KMS-11 (cell line): ENCODE results near the gene MLEC.

Source experiments
- H2AFZ ChIP-seq: fragments of 200-600 bp; sonication (generic); 2 replicates; pipeline ENCODE4 v1.6.1; 2016; ENCODE audit warnings: antibody characterized with exemption, mixed run types, low read depth
- H3K27ac ChIP-seq: fragments of 200-600 bp; sonication (generic); 2 replicates; pipeline ENCODE4 v1.6.1; 2016; ENCODE audit warnings: mild to moderate bottlenecking, mixed run types
- H3K27me3 ChIP-seq: fragments of 200-600 bp; sonication (generic); 2 replicates; pipeline ENCODE4 v1.6.1; 2017; ENCODE audit warnings: mild to moderate bottlenecking, low read depth, mixed run types, moderate library complexity; ENCODE audit not compliant: insufficient read depth
- H3K36me3 ChIP-seq: fragments of 200-600 bp; sonication (generic); 2 replicates; pipeline ENCODE4 v1.6.1; 2017; ENCODE audit warnings: mild to moderate bottlenecking, mixed run types; ENCODE audit not compliant: insufficient read depth
- H3K4me1 ChIP-seq: fragments of 200-600 bp; sonication (generic); 2 replicates; pipeline ENCODE4 v1.6.1; 2016; ENCODE audit warnings: mild to moderate bottlenecking, low read depth, mixed run types; ENCODE audit not compliant: poor library complexity, severe bottlenecking
- H3K4me2 ChIP-seq: fragments of 200-600 bp; sonication (generic); 2 replicates; pipeline ENCODE4 v1.7.0; 2016; ENCODE audit warnings: mild to moderate bottlenecking, mixed run types
- H3K4me3 ChIP-seq: fragments of 200-600 bp; sonication (generic); IDR thresholded peaks from 2 replicates; pipeline ENCODE4 v1.6.1; 2017; ENCODE audit warnings: low read depth, low read length, mixed read lengths; ENCODE audit not compliant: insufficient read depth
- H3K79me2 ChIP-seq: fragments of 200-600 bp; sonication (generic); 2 replicates; pipeline ENCODE4 v1.6.1; 2016; ENCODE audit warnings: low read depth, mixed run types; ENCODE audit not compliant: insufficient read depth
- H3K9ac ChIP-seq: fragments of 200-600 bp; sonication (generic); 2 replicates; pipeline ENCODE4 v1.6.1; 2016; ENCODE audit warnings: mild to moderate bottlenecking, mixed run types
- H4K20me1 ChIP-seq: fragments of 200-600 bp; sonication (generic); 2 replicates; pipeline ENCODE4 v1.6.1; 2016; ENCODE audit warnings: mild to moderate bottlenecking, mixed run types; ENCODE audit not compliant: insufficient read depth
- CTCF ChIP-seq: fragments of 200-600 bp; sonication (generic); conservative IDR thresholded peaks from 2 replicates; pipeline ENCODE4 v1.6.1; 2017; ENCODE audit warnings: low read depth, mild to moderate bottlenecking, antibody characterized with exemption, low read length, moderate library complexity, mixed read lengths

MLEC gene

DNA sequence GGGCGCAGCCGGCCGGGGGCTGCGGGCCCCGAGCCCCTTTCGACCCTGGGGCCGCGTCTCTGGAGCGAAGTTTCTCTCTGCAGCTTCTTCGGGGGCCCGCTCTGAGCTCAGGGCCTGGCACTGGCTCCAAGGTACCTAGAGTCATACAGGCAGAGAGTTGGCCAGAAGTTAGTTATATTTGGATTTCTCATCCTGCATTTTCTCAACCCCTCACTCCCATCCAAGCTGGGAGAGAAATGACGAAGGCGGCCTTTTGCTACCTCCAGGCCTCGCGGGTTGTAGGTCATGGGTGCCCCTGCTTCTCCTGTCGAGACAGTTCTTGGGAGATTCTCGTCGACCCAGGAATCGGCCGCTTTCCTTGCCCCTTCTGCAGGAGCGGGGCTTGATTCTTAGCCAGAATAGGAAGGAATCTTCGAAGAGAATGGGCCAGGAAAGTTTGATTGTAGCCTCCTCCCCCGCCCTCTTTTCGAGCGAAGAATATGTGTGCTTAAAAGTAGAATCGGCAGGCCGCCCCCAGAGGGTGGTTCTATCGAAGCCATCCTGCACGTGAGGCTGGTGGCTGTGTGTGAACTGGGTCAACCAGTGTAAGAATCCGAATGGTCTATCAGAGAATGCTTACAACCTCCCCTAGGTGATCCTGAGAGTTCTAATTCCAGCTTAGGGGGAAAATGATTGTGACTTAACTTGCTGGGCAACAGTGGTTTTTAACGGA, 785 bp downstream of the MLEC start:
- no peak overlapping the region for H3K4me3 ChIP-seq
- no peaks in the 10 kb centered on the region for H3K27me3 ChIP-seq
- H3K27ac ChIP-seq, result peak overlapping the region; percentile 22; the same call in 1 of the 2 replicates

DNA sequence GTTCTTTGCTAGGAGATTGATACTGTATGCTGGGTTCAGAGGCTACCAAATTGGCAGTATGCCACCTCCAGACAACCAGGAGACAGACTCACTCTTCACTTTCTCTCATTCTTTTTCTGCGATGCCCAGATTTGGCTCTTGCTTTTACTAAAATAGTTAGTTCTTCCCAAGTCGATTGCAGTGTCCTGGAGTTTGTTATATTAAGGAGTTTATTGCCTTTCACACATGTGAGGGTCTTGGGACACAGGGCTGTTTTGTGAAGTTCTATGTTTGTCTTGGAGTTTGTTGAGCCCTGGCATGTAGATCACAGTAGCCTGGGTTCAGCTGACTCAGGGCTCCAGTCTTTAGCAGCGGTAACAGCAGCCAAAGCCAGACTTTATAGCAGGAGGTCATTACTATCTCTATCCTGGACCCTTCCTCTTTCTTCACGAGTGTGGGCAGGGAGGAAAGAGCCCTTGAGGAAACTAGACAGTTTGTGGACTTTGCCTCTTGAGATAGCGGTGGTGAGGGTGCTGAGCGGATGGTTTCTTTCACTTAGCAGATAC, 1.6 kb downstream of the MLEC start:
- H3K36me3 ChIP-seq, result no peaks in the 10 kb centered on the region
- TF ChIP-seq CTCF, result no peak
- peak overlapping the region; percentile 46; the same call in 1 of the 2 replicates for H3K9ac ChIP-seq
- H3K27ac ChIP-seq, result peak overlapping the region; percentile 20; the same call in 1 of the 2 replicates
- peaks cover 20% of the 10 kb centered on the region for H4K20me1 ChIP-seq
- peaks cover 64% of the 10 kb centered on the region for H3K79me2 ChIP-seq
- H3K27me3 ChIP-seq, result no peaks in the 10 kb centered on the region
- H3K4me2 ChIP-seq, result peak overlapping the region; percentile 70
- H3K4me1 ChIP-seq, result peaks cover 34% of the 10 kb centered on the region
- H2AFZ ChIP-seq, result no peak overlapping the region
- no peak overlapping the region for H3K4me3 ChIP-seq

More for the DNA sequence above, 785 bp downstream of the MLEC start:
- H3K4me2 ChIP-seq, result peak overlapping the region; percentile 70
- H3K36me3 ChIP-seq, result no peaks in the 10 kb centered on the region
- peak overlapping the region; percentile 30; the same call in 1 of the 2 replicates for H2AFZ ChIP-seq
- H3K9ac ChIP-seq, result peak overlapping the region; percentile 46; the same call in 1 of the 2 replicates
- peaks cover 55% of the 10 kb centered on the region for H3K79me2 ChIP-seq
- TF ChIP-seq CTCF, result no peak
- peaks cover 38% of the 10 kb centered on the region for H3K4me1 ChIP-seq
- H4K20me1 ChIP-seq, result peaks cover 20% of the 10 kb centered on the region

GRCh38 chr12:120689397-120690082, 2.6 kb downstream of the MLEC start:
- peak overlapping the region; percentile 70 for H3K4me2 ChIP-seq
- no peak overlapping the region; the same call in 1 of the 2 replicates for H3K9ac ChIP-seq
- H3K36me3 ChIP-seq, result no peaks in the 10 kb centered on the region
- peak overlapping the region; percentile 20; the same call in 1 of the 2 replicates for H3K27ac ChIP-seq
- H3K4me3 ChIP-seq, result no peak overlapping the region
- peaks cover 27% of the 10 kb centered on the region for H3K4me1 ChIP-seq
- no peaks in the 10 kb centered on the region for H3K27me3 ChIP-seq
- no peak overlapping the region for H2AFZ ChIP-seq
- no peak for TF ChIP-seq CTCF
- peaks cover 20% of the 10 kb centered on the region for H4K20me1 ChIP-seq
- H3K79me2 ChIP-seq, result peaks cover 64% of the 10 kb centered on the region

GRCh38 chr12:120690083-120690450, 3.1 kb downstream of the MLEC start:
- Histone ChIP-seq H4K20me1 (peaks cover 20% of the 10 kb centered on the region), H3K36me3 (no peaks in the 10 kb centered on the region), H3K27ac (no peak overlapping the region), H2AFZ (no peak overlapping the region), H3K27me3 (no peaks in the 10 kb centered on the region), H3K9ac (no peak overlapping the region), H3K4me2 (peak overlapping the region; percentile 70; the same call in 1 of the 2 replicates), H3K79me2 (peaks cover 64% of the 10 kb centered on the region), H3K4me3 (no peak overlapping the region), H3K4me1 (peaks cover 21% of the 10 kb centered on the region)
- TF ChIP-seq CTCF, result no peak
